ENCODE results near the gene TJP1. TPM values are rescaled to one million over a fixed set of nuclear protein-coding genes. Genes with fewer than 3 reads are reported as not detected.
A peak's percentile ranks its signal among the peaks of the same experiment; 100 is the strongest.

The TJP1 gene
- polyA plus RNA-seq, 3 donors, result 155 to 184 (median 161) TPM

GRCh38 chr15:29693225-29693624, 129.0 kb downstream of the TJP1 start:
- no peak for DNase-seq (ENCODE audit: extremely low read depth in 1 of 11, low read depth in 9 of 11, low spot score in 4 of 11)

- DNase-seq (ENCODE audit: extremely low read depth in 1 of 11, low read depth in 9 of 11, low spot score in 4 of 11), result no peak
Measured at GRCh38 chr15:29692527-29692926, 129.7 kb downstream of the TJP1 start.

- no peak for DNase-seq (ENCODE audit: extremely low read depth in 1 of 11, low read depth in 9 of 11, low spot score in 4 of 11)
Measured at GRCh38 chr15:29690765-29691475, 131.3 kb downstream of the TJP1 start.

GRCh38 chr15:29689287-29689986, 132.8 kb downstream of the TJP1 start:
- no peak for DNase-seq (ENCODE audit: extremely low read depth in 1 of 11, low read depth in 9 of 11, low spot score in 4 of 11)

- peak in 3 of 11 donors; percentile 30 to 48 (median 46) for DNase-seq (ENCODE audit: extremely low read depth in 1 of 11, low read depth in 9 of 11, low spot score in 4 of 11)
Measured at GRCh38 chr15:29688506-29689286, 133.6 kb downstream of the TJP1 start.

GRCh38 chr15:29687939-29688505, 134.2 kb downstream of the TJP1 start:
- peak in 3 of 11 donors; percentile 36 to 63 (median 45) for DNase-seq (ENCODE audit: extremely low read depth in 1 of 11, low read depth in 9 of 11, low spot score in 4 of 11)

GRCh38 chr15:29687204-29687815, 135.0 kb downstream of the TJP1 start:
- DNase-seq (ENCODE audit: extremely low read depth in 1 of 11, low read depth in 9 of 11, low spot score in 4 of 11), result no peak

GRCh38 chr15:29686445-29687203, 135.6 kb downstream of the TJP1 start:
- DNase-seq (ENCODE audit: extremely low read depth in 1 of 11, low read depth in 9 of 11, low spot score in 4 of 11), result no peak

GRCh38 chr15:29686079-29686425, 136.2 kb downstream of the TJP1 start:
- no peak for DNase-seq (ENCODE audit: extremely low read depth in 1 of 11, low read depth in 9 of 11, low spot score in 4 of 11)

GRCh38 chr15:29685156-29686078, 136.9 kb downstream of the TJP1 start:
- DNase-seq (ENCODE audit: extremely low read depth in 1 of 11, low read depth in 9 of 11, low spot score in 4 of 11), result no peak

- no peak for DNase-seq (ENCODE audit: extremely low read depth in 1 of 11, low read depth in 9 of 11, low spot score in 4 of 11)
Measured at GRCh38 chr15:29682781-29683180, 139.5 kb downstream of the TJP1 start.

- no peak for DNase-seq (ENCODE audit: extremely low read depth in 1 of 11, low read depth in 9 of 11, low spot score in 4 of 11)
Measured at GRCh38 chr15:29682361-29682760, 139.9 kb downstream of the TJP1 start.

GRCh38 chr15:29681946-29682345, 140.3 kb downstream of the TJP1 start:
- DNase-seq (ENCODE audit: extremely low read depth in 1 of 11, low read depth in 9 of 11, low spot score in 4 of 11), result no peak

- no peak for DNase-seq (ENCODE audit: extremely low read depth in 1 of 11, low read depth in 9 of 11, low spot score in 4 of 11)
Measured at GRCh38 chr15:29681166-29681845, 141.0 kb downstream of the TJP1 start.

GRCh38 chr15:29680465-29681165, 141.7 kb downstream of the TJP1 start:
- DNase-seq (ENCODE audit: extremely low read depth in 1 of 11, low read depth in 9 of 11, low spot score in 4 of 11), result no peak

- DNase-seq (ENCODE audit: extremely low read depth in 1 of 11, low read depth in 9 of 11, low spot score in 4 of 11), result no peak
Measured at GRCh38 chr15:29678504-29679034, 143.7 kb downstream of the TJP1 start.

Measured in renal cortex interstitium (tissue), 11 donors.